Islet of Langerhans (tissue), 1 donor: ENCODE measurements around the gene KRT32.

Experiments
- FAIRE-seq: peaks from one replicate; lab custom pipeline; 2011; peaks lifted over from hg19 to GRCh38; lab: Jason Lieb, UNC

Gene KRT32

DNA sequence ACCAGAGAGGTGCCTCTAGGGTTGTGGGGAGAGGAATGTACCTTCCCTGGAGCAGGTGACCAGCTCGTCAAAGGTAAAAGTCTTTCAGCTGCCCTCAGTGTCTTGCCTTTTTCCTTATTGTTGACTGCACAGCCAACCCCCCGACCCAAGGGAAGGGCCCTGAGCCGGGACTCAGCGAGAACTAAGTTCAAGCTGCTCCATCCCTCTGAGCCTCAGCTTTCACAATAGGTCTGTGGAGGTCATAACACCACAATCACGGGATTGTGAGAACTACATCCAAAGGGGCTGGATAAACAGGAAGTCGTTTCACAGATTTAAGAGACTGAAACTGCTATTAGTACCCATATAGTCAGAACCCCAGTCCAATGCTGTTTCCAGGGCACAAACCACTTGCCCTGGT is 25.2 kb upstream of the KRT32 start:
- FAIRE-seq: no peak

DNA sequence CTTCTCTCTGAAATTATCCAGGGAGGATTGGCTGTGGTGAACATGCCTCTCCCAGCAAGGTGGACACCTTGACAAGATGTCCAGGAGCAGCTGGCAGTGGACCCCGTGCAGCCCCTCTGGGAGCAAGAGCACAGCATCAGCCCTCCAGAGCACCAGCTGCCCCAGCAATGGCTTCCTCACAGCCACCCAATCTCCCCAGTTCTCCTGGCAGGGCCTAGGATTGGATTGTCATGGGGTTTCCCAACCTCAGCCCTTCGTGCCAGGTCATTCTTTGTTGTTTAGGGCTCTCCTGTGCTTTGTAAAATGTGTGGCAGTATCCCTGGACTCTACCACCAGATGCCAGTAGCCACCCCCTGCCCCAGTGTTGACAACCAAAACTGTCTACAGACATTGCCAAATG is 24.3 kb upstream of the KRT32 start:
- no peak for FAIRE-seq

DNA sequence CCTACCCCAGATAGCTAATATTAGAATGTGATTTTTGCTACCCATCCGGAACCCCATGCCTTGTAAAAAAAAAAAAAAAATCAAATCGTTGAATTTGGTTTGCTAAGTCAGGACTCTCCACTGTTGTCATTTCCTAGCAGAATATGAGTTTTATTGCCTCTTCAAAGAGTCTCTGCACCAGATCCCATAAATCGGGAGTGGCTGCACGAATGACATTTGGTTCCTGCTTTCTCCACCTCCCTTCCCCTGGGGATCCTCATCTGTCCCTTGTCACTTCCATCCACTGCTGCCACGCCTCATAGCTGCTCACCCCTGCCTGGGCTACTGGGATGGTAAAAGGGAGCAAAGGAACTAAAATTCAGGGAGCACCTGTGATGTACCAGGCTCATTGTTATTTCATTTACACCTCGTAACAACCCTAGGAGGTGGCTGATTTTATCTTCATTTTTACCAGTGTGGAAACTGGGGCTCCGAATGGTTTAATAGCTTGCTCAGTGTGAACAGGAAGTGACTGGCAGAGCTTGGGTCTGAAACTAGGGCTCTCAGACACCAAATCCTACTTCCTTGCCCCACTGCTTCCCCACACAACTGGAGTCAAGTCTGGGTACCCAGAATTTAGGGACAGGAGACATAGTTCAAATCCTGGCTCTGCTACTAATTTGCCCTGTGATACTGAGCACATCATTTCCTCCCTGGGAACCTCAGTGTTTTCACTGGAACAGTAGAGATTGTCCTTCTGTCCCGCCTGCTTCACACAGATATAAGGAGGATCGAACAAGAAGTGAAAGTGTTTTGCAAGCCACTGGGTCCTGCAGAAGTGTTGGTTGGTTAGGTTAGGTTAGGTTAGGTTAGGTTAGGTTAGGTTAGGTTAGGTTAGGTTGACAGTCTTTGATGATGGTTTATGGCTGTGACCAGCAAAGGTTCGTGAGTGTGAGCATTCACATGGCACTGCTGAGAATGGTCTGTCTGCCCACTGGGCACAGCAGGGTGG is 23.1 kb upstream of the KRT32 start:
- FAIRE-seq: no peak

DNA sequence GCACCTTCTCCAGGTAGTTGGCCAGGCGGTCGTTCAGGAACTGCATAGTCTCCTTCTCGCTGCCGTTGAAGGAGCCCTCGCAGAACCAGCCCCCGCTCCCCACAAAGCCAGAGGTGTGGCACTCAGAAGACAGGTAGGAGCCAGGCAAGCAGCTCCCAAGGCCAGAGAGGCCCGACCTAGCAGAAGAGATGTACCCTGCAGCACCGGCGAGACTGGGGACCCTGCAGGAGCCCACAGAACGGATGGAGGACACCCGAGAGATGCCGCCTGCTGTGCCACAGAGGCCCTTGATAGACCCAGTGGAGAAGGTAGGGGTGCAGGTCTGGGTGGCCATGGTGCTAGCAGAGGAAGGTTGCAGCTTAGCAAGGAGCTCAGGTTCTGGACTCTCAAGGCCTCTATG is 22.3 kb upstream of the KRT32 start, which contains the start of gene KRT36:
KRT36 (minus strand) TSS at position 380 of the 400 bp plus-strand sequence; CDS start at position 334, 46 bp downstream.
- no peak for FAIRE-seq

DNA sequence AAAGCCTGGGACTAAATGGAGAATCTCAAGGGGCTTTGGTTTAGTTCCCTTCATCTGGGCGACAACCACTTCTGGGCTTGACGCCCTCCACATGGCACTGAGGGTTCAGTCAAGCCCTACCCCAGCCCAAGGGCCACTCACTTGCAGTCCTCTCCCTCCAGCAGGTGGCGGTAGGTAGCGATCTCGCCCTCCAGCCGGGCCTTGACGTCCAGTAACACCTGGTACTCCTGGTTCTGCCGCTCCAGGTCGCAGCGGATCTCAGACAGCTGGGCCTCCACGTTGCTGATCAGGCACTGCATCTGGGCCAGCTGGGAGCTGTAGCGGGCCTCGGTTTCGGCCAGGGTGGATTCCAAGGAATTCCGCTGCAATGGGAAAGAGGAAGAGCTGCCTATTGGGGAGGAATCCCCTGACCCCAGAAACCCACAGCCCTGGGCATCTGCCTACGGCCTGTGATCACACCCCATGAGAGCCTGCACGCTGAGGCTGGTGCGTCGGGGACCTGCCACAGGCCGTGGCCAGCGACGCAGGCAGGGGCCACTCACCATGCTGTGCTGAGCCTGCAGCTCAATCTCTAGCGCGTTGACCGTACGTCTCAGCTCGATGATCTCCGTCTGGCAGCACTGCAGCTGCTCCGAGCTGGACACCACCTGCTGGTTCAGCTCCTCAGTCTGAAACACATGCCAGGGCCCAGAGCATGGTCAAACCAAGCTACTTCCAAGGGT is 19.8 kb upstream of the KRT32 start:
- FAIRE-seq: no peak

DNA sequence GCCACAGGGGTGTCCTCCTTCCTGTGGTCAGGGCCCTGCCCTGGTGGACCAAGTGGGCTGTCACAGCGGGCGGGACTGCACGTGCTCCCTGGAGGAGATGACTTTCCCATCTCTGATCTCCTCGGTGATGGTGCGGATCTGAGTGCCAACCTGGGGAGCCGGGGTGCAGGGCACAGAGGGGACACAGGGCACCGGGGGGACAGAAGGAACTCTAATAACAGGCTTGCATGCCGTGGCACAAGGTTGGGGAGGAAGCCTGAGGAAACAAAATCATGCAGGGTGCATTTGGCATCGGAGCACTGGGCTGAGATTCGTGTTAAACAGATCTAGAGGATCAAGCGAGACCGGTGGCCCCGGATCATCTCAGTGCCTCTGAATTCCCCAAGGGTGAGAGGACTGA is 19.1 kb upstream of the KRT32 start:
- no peak for FAIRE-seq

DNA sequence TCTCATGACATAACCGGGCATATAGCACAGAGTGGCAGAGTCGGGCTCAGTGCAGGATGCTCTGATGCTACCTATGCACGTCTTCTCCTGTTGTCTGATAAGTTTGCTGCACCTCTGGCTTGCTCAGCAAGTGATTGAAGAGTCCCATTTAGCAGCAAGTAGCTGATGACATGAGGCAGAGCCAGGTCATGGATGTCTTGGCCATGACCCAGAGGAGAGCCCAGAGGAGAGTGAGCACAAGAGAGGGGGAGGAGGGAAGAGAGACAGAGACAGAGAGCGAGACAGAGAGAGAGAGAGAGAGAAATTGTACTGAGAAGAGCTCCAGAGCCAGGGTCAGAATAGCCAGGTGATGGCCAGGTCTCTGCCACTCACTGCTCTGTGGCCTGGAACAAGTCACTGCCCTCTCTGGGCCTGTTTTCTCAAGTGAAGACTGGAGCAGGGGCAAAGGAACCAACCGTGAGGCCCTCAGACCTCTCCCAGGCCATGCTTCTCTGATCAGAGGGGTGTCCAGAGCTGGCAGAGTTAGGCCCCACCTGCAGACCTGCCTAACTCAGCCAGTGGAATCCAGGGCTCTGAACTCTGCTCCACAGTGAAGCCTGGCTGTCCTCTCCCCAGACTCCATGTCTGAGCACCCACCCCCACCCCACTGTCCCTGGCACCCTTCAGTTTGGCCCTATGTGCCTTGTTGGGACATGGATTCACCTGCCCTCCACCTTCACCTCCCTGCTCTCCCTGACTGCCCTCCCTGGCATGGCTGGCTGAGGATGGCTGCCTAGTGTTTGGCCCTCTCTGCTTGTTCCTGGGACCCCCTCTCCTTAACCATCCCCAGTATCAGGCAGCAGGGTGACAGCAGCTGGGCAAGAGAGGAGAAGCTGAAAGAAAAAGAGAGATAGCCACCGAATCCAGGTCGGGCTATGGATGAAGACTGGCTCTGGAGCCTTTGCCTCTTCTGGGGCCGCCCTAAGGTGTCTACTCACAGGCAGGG is 18.0 kb upstream of the KRT32 start:
- FAIRE-seq: no peak

DNA sequence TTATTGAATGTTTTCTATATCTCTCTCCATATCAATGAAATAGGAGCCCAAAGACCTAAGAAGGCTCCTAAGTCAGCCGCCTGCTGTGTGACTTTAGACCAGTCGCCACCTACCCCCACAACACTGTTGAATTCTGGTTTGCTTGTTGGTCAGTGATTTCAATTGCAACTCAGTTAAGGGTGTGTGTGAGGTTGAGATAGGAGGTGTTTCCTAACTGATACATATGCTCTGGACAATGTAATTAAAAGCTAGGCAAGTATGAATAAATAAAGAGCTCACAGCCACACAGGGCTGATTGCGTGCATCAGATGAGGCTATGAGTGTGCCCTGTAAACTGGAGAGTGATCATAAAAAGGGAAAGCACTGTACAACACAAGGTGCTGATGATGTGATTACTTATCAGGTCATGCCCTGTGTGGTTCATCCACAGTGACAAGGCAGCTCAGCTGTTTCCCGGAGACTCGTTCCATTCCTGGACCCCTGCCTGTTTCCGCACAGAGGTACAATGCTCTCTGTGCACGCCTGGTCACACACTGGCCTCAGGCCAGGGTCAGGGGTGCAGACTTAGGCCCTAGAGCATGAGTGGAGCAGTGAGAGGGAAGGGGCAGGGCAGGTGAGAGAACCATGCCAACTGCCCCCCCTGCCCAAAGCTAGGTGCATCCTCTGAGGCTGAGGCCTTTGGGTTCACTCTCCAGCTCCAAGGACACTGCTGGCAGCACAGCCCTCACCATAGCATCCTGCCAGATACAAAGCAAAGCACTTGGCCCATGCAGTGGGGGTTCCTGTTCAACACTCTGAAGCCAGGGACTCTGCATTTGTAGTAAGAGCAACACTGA is 17.0 kb upstream of the KRT32 start:
- FAIRE-seq: no peak

DNA sequence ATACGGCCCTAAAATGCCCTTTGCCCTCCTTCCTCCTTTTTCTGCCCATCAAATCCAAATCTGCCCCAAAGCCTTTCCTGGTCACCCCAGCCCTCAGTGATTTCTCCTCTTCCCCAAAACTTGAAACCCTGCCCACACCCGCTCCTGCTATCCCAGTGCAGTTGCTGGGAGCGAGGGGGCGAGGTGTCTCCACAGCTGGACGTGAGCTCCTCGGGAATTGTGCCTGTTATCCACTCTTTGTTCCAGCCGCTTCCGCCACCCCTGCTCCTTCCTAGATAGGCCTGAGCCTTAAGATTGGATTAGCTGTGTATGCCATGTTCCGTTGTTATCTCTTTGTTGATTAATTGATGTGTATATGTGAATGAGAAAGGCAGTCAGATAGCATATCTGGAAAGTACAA is 16.3 kb upstream of the KRT32 start:
- FAIRE-seq: no peak

DNA sequence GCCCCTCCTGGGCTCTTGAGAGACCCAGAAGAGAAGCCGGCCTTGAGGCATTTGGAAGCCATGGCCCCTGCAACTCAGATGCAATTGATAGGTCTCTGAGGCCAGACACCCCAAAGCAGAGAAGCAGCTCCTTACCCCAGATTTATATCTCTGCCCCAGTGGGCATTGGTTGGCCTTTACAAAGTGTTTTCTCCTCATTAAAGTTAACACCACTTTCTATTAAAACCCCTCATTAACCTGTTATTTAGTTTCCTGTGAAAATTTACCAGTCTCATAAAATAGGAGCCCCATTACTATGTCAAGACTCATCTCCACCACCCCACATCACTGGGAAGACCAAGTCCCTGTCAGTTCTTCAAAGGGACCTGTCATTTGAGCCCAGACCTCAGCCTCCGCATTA is 13.8 kb upstream of the KRT32 start, which contains the start of gene KRT35:
KRT35 (minus strand) TSS at position 116 of the 400 bp plus-strand sequence; CDS start at position 62, 54 bp downstream.
- no peak for FAIRE-seq

DNA sequence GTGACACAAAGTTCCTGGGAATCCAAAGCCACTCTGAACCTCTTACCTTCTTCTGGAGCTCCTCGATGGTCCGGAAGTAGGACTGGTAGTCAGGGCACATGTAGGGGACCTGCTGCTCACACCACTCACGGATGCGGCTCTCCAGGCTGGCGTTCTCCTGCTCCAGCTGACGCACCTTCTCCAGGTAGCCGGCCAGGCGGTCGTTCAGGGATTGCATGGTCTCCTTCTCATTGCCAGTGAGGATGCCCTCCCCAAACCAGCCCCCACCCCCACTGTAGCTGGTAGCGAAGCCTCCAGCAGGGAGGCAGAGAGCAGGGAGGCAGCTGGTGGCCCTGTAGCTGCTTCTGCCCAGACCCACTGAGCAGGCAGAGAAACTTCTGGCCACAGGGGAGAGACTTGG is 13.4 kb upstream of the KRT32 start:
- FAIRE-seq: no peak

DNA sequence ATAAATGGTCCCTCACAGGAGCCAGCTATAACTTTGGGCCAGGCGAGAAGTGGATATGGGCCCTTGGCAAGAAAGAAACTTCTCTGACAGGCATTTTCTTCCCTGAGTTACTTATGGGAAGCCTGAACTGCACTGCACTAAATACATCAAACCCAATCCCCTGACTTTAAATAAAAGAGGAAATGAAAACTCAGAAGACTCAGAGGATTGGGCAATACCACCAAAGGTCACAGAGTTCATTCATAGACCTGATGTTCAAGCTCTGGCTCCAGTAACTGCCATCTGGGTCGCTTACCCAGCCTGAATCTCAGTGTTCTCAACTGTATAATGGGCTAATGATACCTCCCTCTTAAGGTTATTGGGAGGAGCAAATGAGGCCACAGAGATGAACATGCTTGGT is 12.9 kb upstream of the KRT32 start:
- no peak for FAIRE-seq

DNA sequence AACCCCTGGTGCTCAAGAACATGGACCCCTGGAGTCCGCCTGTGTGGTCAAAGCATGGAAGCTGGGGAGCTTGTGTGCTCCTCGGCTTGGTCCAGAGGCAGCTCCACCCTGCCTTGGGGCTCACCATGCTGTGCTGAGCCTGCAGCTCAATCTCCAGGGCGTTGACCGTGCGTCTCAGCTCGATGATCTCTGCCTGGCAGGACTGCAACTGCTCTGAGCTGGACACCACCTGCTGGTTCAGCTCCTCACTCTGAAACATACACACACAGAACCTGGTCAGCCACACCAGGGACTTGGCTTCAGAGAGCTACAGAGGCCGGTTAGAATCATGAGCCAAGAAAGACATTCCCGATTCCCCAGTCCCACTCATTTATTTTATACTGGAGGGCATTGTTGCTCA is 11.1 kb upstream of the KRT32 start:
- FAIRE-seq: no peak

DNA sequence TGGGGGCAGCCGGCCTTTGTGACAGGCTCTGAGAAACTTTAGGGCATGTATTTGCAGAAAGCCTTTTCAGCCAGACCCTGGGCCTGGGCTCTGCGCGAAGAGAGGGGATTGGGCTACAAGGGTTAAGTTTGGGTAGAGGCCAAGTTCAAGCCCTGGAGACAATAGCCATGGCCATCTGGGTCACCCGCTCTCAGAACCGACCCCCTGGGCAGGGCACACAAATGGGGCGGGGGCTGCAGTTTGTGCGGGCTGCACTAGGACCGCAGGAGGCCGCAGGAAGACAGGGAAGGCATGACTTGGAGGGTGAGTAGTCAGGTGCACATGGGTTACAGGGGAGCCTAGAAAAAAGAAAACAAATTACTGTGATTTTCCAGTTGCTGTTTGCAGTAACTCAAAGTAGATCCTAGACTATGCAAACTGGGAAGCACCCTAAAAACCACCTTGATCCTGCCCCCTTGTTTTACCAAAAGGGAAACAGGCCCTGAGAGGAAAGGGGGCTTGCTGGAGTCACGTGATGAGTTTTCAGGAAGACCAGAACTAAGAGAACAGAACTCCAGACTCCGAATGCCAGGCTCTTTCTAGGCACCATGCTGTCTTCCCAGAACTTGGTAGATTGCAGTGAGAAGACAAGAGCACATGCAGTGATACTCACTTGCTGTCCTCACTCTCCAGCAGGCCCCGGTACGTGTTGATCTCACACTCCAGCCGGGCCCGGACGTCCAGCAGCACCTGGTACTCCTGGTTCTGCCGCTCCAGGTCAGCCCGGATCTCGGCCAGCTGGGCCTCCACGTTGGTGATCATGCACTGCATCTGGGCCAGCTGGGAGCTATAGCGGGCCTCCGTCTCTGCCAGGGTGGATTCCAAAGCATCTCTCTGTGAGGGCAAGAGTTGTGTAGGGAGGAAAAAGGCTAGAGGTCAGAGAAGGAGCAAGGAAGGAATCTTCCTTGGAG is 10.0 kb upstream of the KRT32 start:
- no peak for FAIRE-seq

DNA sequence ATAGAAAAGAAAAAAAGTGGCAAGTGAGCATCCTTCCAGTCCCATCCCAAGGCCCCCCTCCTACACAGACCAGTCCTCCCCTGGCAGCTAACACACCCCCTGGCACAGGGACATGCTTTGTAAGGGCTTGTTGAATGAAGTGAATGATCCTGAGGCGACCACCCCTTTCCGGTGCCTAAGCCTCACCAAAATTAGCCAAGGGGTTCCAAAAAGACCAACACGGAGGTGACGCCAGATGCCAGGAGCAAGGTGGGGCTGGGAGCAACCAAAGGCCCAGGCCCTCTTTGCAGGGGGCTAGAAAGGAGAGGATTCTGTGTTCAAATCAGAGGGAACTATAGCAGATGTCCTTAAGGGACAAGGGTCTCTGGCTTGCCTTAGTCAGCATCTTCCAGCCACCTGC is 8.2 kb upstream of the KRT32 start:
- no peak for FAIRE-seq

DNA sequence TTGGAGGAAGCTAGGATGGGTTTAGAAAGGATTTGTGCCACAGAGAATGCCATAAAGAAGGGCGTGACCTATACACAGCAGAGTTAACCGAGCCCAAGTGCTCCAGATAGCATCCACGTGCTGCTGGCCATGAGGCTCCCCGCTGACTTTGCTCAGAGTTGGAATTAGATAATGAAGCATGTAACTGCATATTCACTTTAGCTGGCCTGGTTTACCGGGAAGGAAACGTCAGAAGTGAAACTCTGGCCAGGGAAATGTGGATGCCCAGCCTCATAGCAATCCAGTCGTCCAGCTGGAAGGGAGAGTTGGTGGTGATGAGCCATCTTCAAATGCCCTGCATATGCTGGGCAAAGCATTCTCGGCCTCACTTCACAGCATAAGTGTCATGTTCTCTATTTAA is 7.7 kb upstream of the KRT32 start:
- no peak for FAIRE-seq

DNA sequence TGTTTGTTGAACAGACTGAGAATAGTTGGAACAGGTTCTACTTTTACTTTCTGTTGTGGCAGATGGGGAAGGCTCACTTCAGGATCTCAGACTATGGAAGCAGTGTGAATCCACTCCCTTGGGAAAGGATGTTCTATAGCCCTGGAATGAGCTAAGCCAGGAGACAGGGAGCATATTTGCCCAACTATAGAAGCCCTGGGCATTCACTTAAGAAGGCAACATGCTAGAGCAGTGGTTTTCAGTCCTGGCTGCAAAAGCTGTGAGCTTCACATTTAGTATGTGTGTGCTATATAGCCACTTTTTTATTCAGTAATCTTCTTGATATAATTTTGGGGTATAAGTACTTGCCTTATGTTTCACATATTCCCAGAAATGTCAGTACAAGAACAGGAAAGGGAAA is 1.2 kb upstream of the KRT32 start:
- no peak for FAIRE-seq

DNA sequence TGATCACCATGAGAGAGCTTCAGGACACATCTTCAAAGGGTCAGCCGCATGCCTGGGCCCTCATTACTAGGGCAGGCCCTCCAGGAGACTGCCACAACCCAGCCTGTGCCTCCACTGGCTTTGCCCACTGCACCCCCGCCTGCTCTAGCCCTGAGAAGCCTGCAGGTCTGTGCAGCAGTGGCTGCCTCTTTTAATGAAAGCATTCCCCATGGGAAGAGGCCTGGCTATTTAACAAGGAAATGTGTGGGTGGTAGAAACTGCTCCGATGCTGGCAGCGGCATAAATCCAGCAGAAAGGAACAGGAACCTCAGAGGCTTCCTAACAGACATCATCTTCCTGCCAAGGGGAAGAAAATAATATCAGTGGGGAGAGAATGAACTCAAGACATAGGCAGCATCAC is 375 bp upstream of the KRT32 start:
- no peak for FAIRE-seq

DNA sequence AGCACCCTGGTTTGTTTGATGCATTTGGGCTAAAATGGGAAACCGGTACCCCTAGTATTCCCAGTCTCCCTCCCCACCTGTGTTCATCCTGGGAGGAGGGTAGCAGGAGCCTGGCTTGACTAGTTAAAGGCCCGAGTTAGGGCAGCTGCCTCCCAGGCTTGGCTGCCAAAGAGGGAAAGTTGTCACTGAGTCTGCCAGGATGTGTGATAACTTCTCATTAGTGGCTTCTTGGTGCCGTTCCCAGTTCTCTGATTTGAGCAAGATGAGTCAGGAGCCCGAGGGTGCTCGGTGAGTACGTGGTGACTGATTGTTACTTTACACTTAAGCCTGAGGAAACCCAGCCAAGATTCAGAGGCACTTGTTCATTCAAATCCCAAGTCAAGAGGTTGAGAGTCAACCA is 2.5 kb downstream of the KRT32 start:
- FAIRE-seq: no peak

DNA sequence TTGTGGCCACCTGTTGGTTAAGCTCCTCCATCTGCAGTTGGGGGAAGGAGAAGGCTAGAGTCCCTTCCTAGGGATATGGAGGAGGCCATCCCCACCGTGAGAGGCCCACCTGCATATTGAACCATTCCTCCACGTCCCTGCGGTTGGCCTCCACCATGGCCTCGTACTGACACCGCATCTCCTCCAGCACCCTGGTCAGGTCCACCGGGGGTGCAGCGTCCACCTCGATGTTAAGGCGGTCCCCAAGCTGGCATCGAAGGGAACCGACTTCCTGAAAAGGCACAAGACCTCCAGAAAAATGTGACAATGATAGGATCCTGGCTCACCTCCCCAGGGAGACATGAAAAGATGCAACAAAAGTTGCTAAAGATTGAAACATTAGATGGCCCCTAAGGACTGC is 3.0 kb downstream of the KRT32 start:
- FAIRE-seq: no peak
